Skeletal muscle satellite cell (primary cell): ENCODE results near the gene RGL1.

ENCODE experiments used
- H3K27me3 ChIP-seq: 2 replicates; pipeline ENCODE4 v1.7.0; 2013; ENCODE audit warnings: low read length; ENCODE audit not compliant: control insufficient read depth, insufficient read depth
- H3K36me3 ChIP-seq: 2 replicates; pipeline ENCODE4 v1.7.0; 2013; ENCODE audit warnings: mild to moderate bottlenecking, control low read depth, low read length; ENCODE audit not compliant: insufficient read depth
- H3K4me1 ChIP-seq: 2 replicates; pipeline ENCODE4 v1.7.0; 2013; ENCODE audit warnings: low read length; ENCODE audit not compliant: control insufficient read depth, insufficient read depth
- H3K4me2 ChIP-seq: 2 replicates; pipeline ENCODE4 v1.7.0; 2013; ENCODE audit warnings: mild to moderate bottlenecking, low read length
- H3K4me3 ChIP-seq: 2 replicates; pipeline ENCODE4 v1.7.0; 2013; ENCODE audit warnings: low read length
- H3K9ac ChIP-seq: 2 replicates; pipeline ENCODE4 v1.7.0; 2013; ENCODE audit warnings: mild to moderate bottlenecking, low read depth, low read length, moderate library complexity
- H3K9me3 ChIP-seq: replicated peaks from 2 replicates; pipeline ENCODE4 v1.7.0; 2013; ENCODE audit warnings: mild to moderate bottlenecking, control low read depth, low read length

Gene RGL1

DNA sequence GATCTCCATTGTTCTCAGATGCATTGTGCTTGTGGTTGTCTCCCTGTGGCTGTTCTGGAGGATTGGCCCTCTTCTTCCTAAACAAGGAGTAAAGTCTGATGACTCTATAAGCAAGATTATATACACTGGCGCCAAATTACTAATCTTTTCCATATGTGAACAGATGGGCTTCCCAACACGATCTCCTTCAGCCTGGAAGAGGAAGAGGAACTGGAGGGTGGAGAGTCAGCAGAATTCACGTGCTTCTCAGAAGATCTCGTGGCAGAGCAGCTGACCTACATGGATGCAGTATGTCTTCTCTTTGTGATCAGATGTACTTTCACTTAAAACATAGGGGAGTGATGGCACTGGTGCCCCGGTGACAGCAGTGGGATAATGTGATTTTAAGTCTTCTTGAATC lies 78.7 kb downstream of the RGL1 start:
- no peak overlapping the region for H3K4me3 ChIP-seq
- H3K27me3 ChIP-seq = no peaks in the 10 kb centered on the region
- no peaks in the 10 kb centered on the region for H3K36me3 ChIP-seq
- no peak overlapping the region for H3K9ac ChIP-seq
- H3K9me3 ChIP-seq = no peaks in the 10 kb centered on the region
- H3K4me2 ChIP-seq = no peak overlapping the region
- H3K4me1 ChIP-seq = peaks cover 32% of the 10 kb centered on the region

DNA sequence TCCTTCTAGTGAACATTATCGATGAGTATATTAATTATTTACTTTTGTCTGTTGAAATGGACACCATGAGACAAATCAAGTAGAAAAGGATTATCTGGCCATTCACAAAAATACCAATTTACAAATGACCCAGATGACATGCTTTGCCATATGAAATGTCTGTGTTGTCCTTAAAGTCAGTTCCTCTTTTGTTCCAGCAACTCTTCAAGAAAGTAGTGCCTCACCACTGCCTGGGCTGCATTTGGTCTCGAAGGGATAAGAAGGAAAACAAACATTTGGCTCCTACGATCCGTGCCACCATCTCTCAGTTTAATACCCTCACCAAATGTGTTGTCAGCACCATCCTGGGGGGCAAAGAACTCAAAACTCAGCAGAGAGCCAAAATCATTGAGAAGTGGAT lies 79.6 kb downstream of the RGL1 start:
- Histone ChIP-seq H3K9ac (no peak overlapping the region), H3K36me3 (no peaks in the 10 kb centered on the region), H3K9me3 (no peaks in the 10 kb centered on the region), H3K4me3 (no peak overlapping the region), H3K4me1 (peaks cover 31% of the 10 kb centered on the region), H3K4me2 (no peak overlapping the region), H3K27me3 (no peaks in the 10 kb centered on the region)

DNA sequence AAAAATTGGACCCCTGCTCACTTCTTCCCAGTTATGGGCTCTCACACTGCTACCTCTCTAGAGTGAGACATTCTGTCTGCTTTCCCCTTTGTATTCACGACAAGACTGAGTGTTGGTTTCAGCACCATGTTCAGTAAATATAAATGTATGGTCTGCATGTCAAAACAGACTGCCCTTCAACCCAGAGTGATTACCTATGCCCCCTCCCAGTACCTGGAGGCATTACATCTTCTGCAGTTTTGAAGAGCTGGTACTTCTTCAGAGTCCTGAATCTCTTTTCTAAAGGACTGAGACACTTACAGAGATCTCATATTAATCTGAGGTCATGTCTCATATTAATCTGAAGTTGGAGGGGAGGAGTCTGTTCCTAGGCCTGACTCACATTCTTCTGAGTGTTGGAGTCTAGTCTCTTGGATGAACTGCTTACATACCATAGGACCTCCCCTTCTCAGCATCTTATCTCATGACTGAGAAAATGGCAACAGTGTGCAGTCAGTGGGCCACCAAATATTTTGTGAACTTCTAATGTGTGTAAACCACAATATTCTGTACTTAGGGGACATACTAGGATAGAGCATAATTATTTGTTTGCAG lies 80.3 kb downstream of the RGL1 start:
- Histone ChIP-seq H3K4me3 (no peak overlapping the region), H3K9me3 (no peaks in the 10 kb centered on the region), H3K9ac (no peak overlapping the region), H3K4me1 (peaks cover 29% of the 10 kb centered on the region), H3K27me3 (no peaks in the 10 kb centered on the region), H3K36me3 (no peaks in the 10 kb centered on the region), H3K4me2 (no peak overlapping the region)

DNA sequence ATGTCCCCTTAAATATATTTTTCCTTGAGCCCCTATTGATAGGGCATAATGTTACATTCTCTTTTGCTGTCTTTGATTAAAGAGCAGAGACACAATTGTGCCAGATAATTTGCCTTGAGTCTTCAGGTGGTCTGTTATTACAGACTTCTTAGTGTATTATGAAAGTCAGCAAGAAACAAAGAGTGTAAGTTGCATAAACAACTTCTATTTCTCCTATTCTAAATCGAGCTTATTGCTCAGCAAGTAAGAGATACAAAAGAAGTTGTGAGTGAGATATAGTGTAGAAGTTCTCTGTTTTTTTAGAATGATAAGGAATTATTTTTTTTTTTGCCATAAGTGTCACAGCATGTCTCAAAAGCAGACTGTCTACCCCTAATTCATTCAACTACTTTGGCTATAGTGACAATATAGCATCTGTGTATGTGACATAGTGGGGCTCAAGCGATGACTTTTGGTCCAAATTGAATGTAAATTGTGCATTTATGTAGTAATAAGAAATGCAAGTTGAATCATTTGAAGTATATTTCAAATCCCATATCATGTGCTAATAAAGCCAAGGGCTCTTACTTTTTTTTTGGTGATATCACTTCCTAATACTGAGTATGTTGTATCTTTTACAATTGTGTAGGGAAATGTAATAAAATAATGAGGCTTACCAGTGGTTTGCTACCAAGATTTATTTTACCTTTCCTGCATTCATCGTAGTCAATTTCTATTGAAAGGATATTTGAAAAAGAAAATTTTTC lies 81.3 kb downstream of the RGL1 start:
- no peaks in the 10 kb centered on the region for H3K36me3 ChIP-seq
- H3K4me3 ChIP-seq = no peak overlapping the region
- peaks cover 27% of the 10 kb centered on the region for H3K4me1 ChIP-seq
- H3K27me3 ChIP-seq = no peaks in the 10 kb centered on the region
- H3K9ac ChIP-seq = no peak overlapping the region
- H3K9me3 ChIP-seq = no peaks in the 10 kb centered on the region
- H3K4me2 ChIP-seq = no peak overlapping the region

DNA sequence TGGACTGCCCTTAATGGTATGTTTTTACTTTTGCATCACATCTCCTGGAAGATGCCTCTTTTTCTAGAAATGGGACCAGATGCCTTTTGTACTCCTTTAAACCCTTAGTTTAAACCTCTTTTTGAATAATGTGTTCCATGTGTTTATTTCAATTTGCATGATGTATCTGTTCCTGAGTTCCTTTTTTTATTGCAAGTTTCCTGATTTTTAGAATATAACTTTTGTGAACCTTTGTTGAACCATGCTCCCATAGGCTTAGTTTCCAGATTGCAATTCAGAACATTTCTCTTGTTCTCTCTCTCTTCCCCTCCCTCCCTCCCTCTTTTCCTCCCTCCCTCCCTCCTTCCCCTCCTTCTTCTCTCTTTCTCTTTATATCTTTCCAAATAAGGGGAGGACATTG lies 81.9 kb downstream of the RGL1 start:
- peaks cover 21% of the 10 kb centered on the region for H3K4me1 ChIP-seq
- H3K4me3 ChIP-seq = no peak overlapping the region
- H3K36me3 ChIP-seq = no peaks in the 10 kb centered on the region
- no peak overlapping the region for H3K9ac ChIP-seq
- H3K27me3 ChIP-seq = no peaks in the 10 kb centered on the region
- no peaks in the 10 kb centered on the region for H3K9me3 ChIP-seq
- no peak overlapping the region for H3K4me2 ChIP-seq

DNA sequence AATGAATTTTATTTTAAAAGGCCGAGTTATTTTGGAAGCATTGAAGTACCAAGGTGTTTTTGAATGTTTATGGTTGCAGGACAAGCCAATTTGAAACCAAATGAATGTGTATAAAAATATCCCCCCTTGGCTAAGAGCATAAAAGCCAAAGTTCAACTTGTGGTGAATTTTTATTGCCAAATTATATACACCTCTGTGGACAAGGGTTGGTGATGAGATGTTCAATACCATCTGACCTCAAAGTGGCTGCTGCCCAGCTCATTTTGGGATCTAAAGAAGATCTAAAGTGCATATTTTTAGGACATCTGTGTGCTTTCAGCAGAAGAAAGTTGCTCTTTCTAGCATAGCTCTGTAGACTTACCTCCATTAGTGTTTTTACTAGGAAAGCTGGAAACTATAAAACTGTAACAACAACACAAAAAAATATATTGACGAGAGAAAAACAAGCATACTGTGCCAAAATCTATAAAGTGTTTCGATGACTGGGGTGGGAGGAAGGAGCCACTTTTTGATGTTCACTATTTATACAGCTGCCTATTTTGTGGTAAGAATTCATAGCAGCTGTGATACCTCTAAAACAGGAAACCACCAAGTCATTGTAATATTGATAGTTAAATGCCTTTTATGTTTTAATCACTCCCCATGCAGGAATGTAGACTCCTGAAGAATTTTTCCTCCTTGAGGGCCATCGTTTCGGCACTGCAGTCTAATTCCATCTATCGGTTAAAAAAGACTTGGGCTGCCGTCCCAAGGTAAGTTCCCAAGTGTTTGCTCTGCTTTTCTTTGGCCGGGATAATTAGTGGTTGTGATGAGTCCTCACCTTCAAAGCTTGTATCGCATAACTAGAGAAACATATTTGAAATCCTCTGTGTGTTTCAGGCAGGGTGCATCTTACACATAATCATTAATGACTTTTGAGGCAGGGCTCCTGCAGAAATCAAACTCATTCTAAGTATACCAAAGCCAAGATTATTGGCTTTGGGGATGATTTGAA lies 83.2 kb downstream of the RGL1 start:
- Histone ChIP-seq H3K4me1 (peaks cover 16% of the 10 kb centered on the region), H3K36me3 (no peaks in the 10 kb centered on the region), H3K9ac (no peak overlapping the region), H3K4me2 (no peak overlapping the region), H3K4me3 (no peak overlapping the region), H3K27me3 (no peaks in the 10 kb centered on the region), H3K9me3 (no peaks in the 10 kb centered on the region)

DNA sequence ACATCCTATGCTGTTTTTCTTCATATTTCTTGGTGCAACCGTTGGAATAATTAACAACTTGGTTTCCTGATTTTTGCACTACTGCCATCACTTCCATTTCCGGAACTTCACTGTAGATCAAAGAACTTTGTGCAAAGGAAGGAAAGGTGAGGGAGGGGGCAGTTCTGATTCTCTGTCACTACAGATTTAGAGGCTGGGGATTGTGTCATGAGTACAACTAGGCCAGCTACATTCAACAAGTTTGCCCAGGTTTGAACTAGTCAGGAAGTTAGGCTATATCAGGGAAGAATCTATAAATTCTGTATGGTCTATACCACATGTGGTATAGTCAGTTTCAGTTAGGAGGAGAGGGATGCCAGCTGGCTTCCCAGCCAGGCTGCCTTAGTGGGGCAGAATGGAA lies 84.2 kb downstream of the RGL1 start:
- no peak overlapping the region for H3K4me2 ChIP-seq
- no peaks in the 10 kb centered on the region for H3K36me3 ChIP-seq
- no peak overlapping the region for H3K4me3 ChIP-seq
- no peak overlapping the region for H3K9ac ChIP-seq
- H3K9me3 ChIP-seq = no peaks in the 10 kb centered on the region
- peaks cover 16% of the 10 kb centered on the region for H3K4me1 ChIP-seq
- no peaks in the 10 kb centered on the region for H3K27me3 ChIP-seq

DNA sequence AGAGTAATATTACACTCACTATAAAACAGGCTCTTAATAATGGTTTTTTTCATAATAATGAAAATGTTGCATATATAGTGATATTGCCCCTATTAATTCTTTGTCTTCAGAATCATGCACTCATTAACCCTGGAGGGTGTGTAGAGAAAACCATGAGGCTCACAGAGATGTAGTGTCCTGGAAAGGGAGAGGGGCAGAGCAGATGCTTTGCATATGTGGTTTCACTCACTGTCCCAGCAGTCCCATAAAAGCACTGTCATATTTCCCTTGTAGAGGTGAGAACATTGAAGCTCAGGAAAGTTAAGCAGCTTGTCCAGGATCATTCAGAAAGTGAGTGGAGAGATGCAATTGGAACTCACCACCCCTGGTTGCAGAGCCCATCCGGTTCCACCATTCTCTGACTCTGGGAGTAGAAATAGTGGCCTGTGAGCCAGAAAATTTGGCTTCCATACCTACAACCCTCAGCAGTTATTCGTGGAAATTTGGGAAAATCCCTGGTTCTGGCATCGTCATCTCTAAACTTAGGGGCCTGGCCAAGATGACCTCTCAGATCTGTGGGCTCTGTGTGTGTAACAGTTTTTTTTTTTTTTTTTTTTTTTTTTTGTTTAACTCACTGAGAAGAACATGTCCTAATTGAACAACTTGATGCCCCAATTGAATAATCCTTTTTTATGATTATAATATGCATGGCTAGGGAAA lies 86.4 kb downstream of the RGL1 start:
- Histone ChIP-seq H3K27me3 (no peaks in the 10 kb centered on the region), H3K4me2 (no peak overlapping the region), H3K4me3 (no peak overlapping the region)

DNA sequence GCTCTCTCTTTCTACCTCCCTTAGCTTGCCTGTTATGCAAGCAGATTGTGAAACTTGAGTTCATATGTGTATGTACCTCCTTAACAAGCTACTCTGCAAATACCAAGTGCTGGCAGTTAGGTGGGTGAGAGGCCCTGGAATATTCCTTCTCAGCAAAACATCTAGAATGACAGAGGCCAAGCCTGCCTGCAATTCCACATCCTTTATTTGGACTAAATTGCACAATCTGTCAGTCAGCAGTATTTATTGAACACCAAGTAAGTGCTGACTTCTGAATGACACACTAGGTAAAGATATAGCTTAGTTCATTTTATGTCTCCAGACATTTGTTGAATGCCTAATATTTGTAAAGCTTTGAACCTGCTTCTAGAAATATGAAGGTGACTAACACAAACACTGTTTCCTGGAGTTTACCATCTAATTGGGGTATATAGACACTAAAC lies 87.5 kb downstream of the RGL1 start:
- no peaks in the 10 kb centered on the region for H3K36me3 ChIP-seq

More for the DNA sequence above, 86.4 kb downstream of the RGL1 start:
- Histone ChIP-seq H3K36me3 (no peaks in the 10 kb centered on the region), H3K4me1 (peaks cover 16% of the 10 kb centered on the region), H3K9ac (no peak overlapping the region), H3K9me3 (no peaks in the 10 kb centered on the region)

DNA sequence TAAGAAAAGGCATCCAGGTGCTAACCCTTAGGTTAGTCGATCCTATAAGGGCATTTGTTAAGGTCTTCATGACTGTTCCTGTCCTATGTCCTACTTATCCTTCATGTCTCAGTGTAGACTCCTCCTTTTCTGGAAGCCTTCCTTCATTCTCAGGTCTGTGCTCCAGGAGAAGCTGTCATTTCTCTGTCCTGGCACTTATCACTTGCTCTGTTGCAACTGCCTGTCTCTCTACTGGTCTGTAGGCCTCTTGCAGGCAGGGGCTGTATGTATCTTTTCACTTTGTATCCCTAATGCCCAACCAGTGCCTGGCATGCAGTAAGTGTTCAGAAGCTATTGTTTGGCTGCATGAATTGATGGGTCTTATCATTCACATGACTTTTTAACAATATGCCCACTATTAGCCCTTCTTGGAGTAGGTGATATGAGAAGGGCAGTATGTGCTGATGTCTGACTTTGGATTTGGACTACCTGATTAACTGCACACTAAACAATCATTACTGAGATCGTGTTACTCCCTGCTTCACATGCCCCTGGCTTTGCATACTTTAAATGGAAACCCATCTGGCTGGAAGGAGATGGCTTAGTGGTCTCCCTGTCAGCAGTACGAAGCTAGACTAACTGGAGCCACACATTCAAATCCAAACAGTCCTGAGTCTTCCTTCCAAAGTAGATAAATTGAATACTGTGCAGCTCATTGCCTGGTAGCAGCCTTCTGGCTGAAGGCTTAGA lies 88.8 kb downstream of the RGL1 start:
- H3K4me1 ChIP-seq = peaks cover 2% of the 10 kb centered on the region
- H3K4me3 ChIP-seq = no peak overlapping the region
- H3K36me3 ChIP-seq = no peaks in the 10 kb centered on the region
- H3K9ac ChIP-seq = no peak overlapping the region
- no peaks in the 10 kb centered on the region for H3K27me3 ChIP-seq
- H3K9me3 ChIP-seq = no peaks in the 10 kb centered on the region
- H3K4me2 ChIP-seq = no peak overlapping the region

More for the DNA sequence above, 87.5 kb downstream of the RGL1 start:
- Histone ChIP-seq H3K4me1 (peaks cover 14% of the 10 kb centered on the region), H3K4me2 (no peak overlapping the region), H3K27me3 (no peaks in the 10 kb centered on the region), H3K9ac (no peak overlapping the region), H3K9me3 (no peaks in the 10 kb centered on the region), H3K4me3 (no peak overlapping the region)
